B cell (primary cell): ENCODE results near the gene HARS2. TPM values are rescaled to one million over a fixed set of nuclear protein-coding genes. Genes with fewer than 3 reads are reported as not detected.

Source experiments
- ATAC-seq: fragments of 200-7000 bp; cut with Tn5 transposase; one replicate; pipeline ENCODE4 v1.10.0; 2021; ENCODE audit warnings: low read depth, mild to moderate bottlenecking, moderate number of reproducible peaks, moderate library complexity
- CTCF ChIA-PET: fragments of 350-600 bp; sonication (Branson Sonifier 250); formaldehyde crosslinking; loops from one replicate; lab custom pipeline; 2021; ENCODE audit warnings: antibody characterized with exemption, inconsistent platforms; lab: Charles Lee
- POLR2A ChIA-PET: fragments of 350-600 bp; sonication (Branson Sonifier 250); formaldehyde crosslinking; loops from one replicate; lab custom pipeline; 2021; ENCODE audit warnings: antibody characterized with exemption; lab: Charles Lee
- DNase-seq: peaks from one replicate; pipeline ENCODE4 v3.0.0; 2013
- H2AFZ ChIP-seq: 2 replicates; pipeline ENCODE4 v1.6.1; 2012; ENCODE audit warnings: mild to moderate bottlenecking, low read depth, low read length; ENCODE audit not compliant: insufficient read depth, poor library complexity, severe bottlenecking
- H3K27ac ChIP-seq, 2 donors: 1 replicate in 1 of 2; 2 replicates in 1 of 2; pipeline ENCODE4 v1.5.1; 2012 to 2013; ENCODE audit warnings: low read length in 2 of 2, mild to moderate bottlenecking in 2 of 2, moderate library complexity in 1 of 2
- H3K27me3 ChIP-seq, 4 experiments: fragments of 200-600 bp in 1 of 4; sonication (generic) in 1 of 4; replicated peaks in 1 of 4; 1 replicate in 2 of 4; 2 replicates in 2 of 4; pipeline versions ENCODE4 v1.6.1 to v1.7.0; 2013 to 2016; ENCODE audit warnings: low read length in 3 of 4, mild to moderate bottlenecking in 2 of 4, mixed read lengths in 1 of 4, moderate library complexity in 1 of 4; ENCODE audit not compliant: insufficient read depth in 4 of 4, control insufficient read depth in 3 of 4; ENCODE audit errors: control extremely low read depth in 1 of 4
- H3K36me3 ChIP-seq, 2 experiments: replicated peaks in 1 of 2; 1 replicate in 1 of 2; 2 replicates in 1 of 2; pipeline versions ENCODE4 v1.6.1 to v1.7.1; 2013; ENCODE audit warnings: low read length in 1 of 2; ENCODE audit not compliant: insufficient read depth in 2 of 2, control insufficient read depth in 1 of 2; ENCODE audit errors: control extremely low read depth in 1 of 2, extremely low read depth in 1 of 2
- H3K4me1 ChIP-seq, 2 donors: fragments of 200-600 bp in 1 of 2; sonication (generic) in 1 of 2; 1 replicate in 1 of 2; 2 replicates in 1 of 2; pipeline versions ENCODE4 v1.5.1 to v1.6.1; 2013 to 2017; ENCODE audit warnings: low read length in 2 of 2; ENCODE audit not compliant: control insufficient read depth in 2 of 2, insufficient read depth in 2 of 2
- H3K4me2 ChIP-seq: replicated peaks from 2 replicates; pipeline ENCODE3; 2012; ENCODE audit warnings: mild to moderate bottlenecking, low read depth, low read length; ENCODE audit not compliant: poor library complexity, severe bottlenecking
- H3K4me3 ChIP-seq, 5 experiments: fragments of 200-600 bp in 1 of 5; sonication (generic) in 1 of 5; 1 replicate in 3 of 5; 2 replicates in 2 of 5; pipeline versions ENCODE4 v1.5.1 to v1.7.0; 2011 to 2016; ENCODE audit warnings: low read length in 4 of 5, mild to moderate bottlenecking in 4 of 5, low read depth in 2 of 5, control low read depth in 1 of 5, moderate library complexity in 1 of 5; ENCODE audit not compliant: insufficient read depth in 1 of 5; ENCODE audit errors: control extremely low read depth in 1 of 5, extremely low read depth in 1 of 5
- H3K79me2 ChIP-seq: fragments of 200-600 bp; sonication (generic); one replicate; pipeline ENCODE4 v1.6.0; 2016; ENCODE audit warnings: low read length; ENCODE audit not compliant: control insufficient read depth, insufficient read depth
- H3K9ac ChIP-seq: fragments of 200-600 bp; sonication (generic); 2 replicates; pipeline ENCODE4 v1.6.1; 2017; ENCODE audit warnings: mild to moderate bottlenecking, low read length, moderate library complexity
- H3K9me3 ChIP-seq, 3 donors: one replicate each; pipeline versions ENCODE4 v1.6.1 to v1.7.1; 2013; ENCODE audit warnings: low read length in 2 of 3; ENCODE audit not compliant: control insufficient read depth in 2 of 3, insufficient read depth in 1 of 3; ENCODE audit errors: control extremely low read depth in 1 of 3
- H4K20me1 ChIP-seq: 2 replicates; pipeline ENCODE4 v1.6.0; 2012; ENCODE audit warnings: mild to moderate bottlenecking, low read length; ENCODE audit not compliant: insufficient read depth, control insufficient read depth, poor library complexity, severe bottlenecking
- H3K27ac Mint-ChIP-seq: one replicate; pipeline ENCODE4 v1.8.0; 2021; ENCODE audit warnings: mixed read lengths
- H3K27me3 Mint-ChIP-seq: one replicate; pipeline ENCODE4 v1.8.0; 2021; ENCODE audit warnings: mixed read lengths
- H3K4me1 Mint-ChIP-seq: one replicate; pipeline ENCODE4 v1.8.0; 2021; ENCODE audit warnings: mixed read lengths
- H3K4me3 Mint-ChIP-seq: one replicate; pipeline ENCODE4 v1.8.0; 2021; ENCODE audit warnings: mixed read lengths
- H3K9me3 Mint-ChIP-seq: one replicate; pipeline ENCODE4 v1.8.0; 2022; ENCODE audit warnings: mixed read lengths; ENCODE audit not compliant: insufficient read depth
- CTCF ChIP-seq: fragments of 200-600 bp; IDR thresholded peaks from one replicate; pipeline ENCODE4 v1.8.0; 2022; ENCODE audit warnings: antibody characterized with exemption, mild to moderate bottlenecking
- EZH2 ChIP-seq: IDR thresholded peaks from 2 replicates; pipeline ENCODE4 v1.6.1; 2012; ENCODE audit warnings: borderline replicate concordance, low read depth, mild to moderate bottlenecking, moderate library complexity, low read length; ENCODE audit not compliant: insufficient read depth, poor library complexity, severe bottlenecking
- WGBS: methylation state at CpG from one replicate; pipeline ENCODE4 v1.1.5; 2013; ENCODE audit warnings: missing lambda C conversion rate; ENCODE audit not compliant: insufficient coverage; 5-methylcytosine and 5-hydroxymethylcytosine counted together
- intact Hi-C: fragments of 100-400 bp; cut with micrococcal nuclease; formaldehyde crosslinking; loops from one replicate; pipeline ENCODE4 v1.10.0; 2022
- polyA plus RNA-seq: library from polyadenylated mRNA; depleted of rRNA; stranded (reverse); fragments of >200 nt; gene quantifications from 2 replicates; pipeline ENCODE4 v1.2.3, GENCODE V29; 2012
- total RNA-seq, 2 donors: library from RNA; stranded (reverse); fragments of 120-200 nt in 1 of 2; gene quantifications; 1 replicate in 1 of 2; 2 replicates in 1 of 2; pipeline versions ENCODE4 v1.2.3 to v1.2.4, GENCODE V29; 2013 to 2022

The HARS2 gene
- total and polyA plus RNA-seq, 2 donors (not counting 1 experiment from before 2014, with no cell fraction given), result 27.3 to 68.0 TPM

DNA sequence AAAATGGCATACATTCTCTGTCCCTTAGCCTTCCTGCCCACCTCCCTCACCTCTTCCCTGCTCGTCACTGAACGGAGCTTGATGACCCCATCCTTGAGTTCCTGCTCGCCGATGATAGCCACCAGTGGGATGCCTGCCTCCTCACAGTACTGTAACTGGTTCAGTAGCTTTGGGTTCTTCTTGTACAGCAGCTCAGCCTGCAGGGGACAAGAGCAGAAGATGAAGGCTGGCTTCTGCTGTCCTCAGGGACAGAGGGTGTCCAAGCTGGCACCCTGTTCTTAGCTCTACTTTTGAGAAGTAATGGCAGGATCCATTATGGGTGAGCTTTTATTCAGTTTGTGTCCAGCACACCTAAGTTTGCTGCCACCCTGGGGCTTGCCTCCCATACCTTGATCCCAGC, 16.6 kb upstream of the HARS2 start:
- no peak overlapping the region for H3K4me3 Mint-ChIP-seq
- H3K4me1 ChIP-seq, result no peaks in the 10 kb centered on the region
- H3K4me1 Mint-ChIP-seq, result no peaks in the 10 kb centered on the region
- no peak overlapping the region for H2AFZ ChIP-seq
- WGBS, result 100% methylated on average over 4 of the region's 4 CpGs
- intact Hi-C loops, result no loop called here
- ATAC-seq (no peak), DNase-seq (no peak)
- peaks cover 0 to 7% (median 0%) of the 10 kb centered on the region in 3 donors for H3K9me3 ChIP-seq
- ChIA-PET CTCF (interaction anchor here (0.6 kb wide), 1 partner anchor 256 kb away, joined by 5 read pairs; no protein-coding TSS in a partner anchor), POLR2A (no interaction called here)
- H3K9ac ChIP-seq, result no peak overlapping the region
- TF ChIP-seq CTCF, result no peak
- TF ChIP-seq EZH2, result no peak
- no peaks in the 10 kb centered on the region for H4K20me1 ChIP-seq
- no peak overlapping the region for H3K4me3 ChIP-seq
- H3K27ac ChIP-seq, result no peak overlapping the region
- no peaks in the 10 kb centered on the region for H3K9me3 Mint-ChIP-seq
- no peak overlapping the region for H3K27ac Mint-ChIP-seq
- no peak overlapping the region for H3K4me2 ChIP-seq
- H3K27me3 Mint-ChIP-seq, result no peaks in the 10 kb centered on the region
- H3K79me2 ChIP-seq, result peaks cover 5% of the 10 kb centered on the region
- H3K36me3 ChIP-seq, result peaks cover 0 to 64% of the 10 kb centered on the region in 2 experiments
- H3K27me3 ChIP-seq, result no peaks in the 10 kb centered on the region

DNA sequence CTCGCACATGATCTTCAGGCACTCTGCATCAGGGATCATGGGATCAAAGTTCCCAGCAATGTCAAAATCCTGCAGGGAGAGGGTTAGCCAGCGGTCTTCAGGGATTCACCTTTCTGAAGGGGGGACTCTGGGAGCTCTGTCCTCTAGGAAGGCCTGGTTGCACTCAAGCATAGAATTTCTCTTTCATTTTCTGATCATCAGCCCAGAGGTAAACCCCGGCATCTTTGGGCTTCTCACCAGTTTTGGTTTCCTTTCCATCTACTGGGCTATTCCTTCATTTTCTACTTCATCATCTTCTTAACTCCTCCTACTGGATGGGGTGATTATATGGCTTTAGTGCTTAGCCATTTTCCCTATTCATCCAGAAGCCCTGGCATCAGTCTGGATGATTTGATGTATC, 13.3 kb upstream of the HARS2 start:
- H4K20me1 ChIP-seq, result no peaks in the 10 kb centered on the region
- ATAC-seq (no peak), DNase-seq (no peak)
- Mint-ChIP-seq H3K9me3 (no peaks in the 10 kb centered on the region), H3K27me3 (no peaks in the 10 kb centered on the region), H3K4me1 (no peaks in the 10 kb centered on the region), H3K27ac (no peak overlapping the region), H3K4me3 (no peak overlapping the region)
- H3K27ac ChIP-seq, result no peak overlapping the region
- peaks cover 2% of the 10 kb centered on the region for H3K79me2 ChIP-seq
- H3K4me2 ChIP-seq, result no peak overlapping the region
- H2AFZ ChIP-seq, result no peak overlapping the region
- intact Hi-C loops, result no loop called here
- TF ChIP-seq CTCF (no peak), EZH2 (no peak)
- H3K9me3 ChIP-seq, result no peaks in the 10 kb centered on the region
- H3K36me3 ChIP-seq, result peaks cover 0 to 65% of the 10 kb centered on the region in 2 experiments
- CTCF ChIA-PET, result interaction anchor here (0.6 kb wide), 1 partner anchor 41 kb away, joined by 3 read pairs; no protein-coding TSS in a partner anchor
- WGBS, result 100% methylated on average over 2 of the region's 3 CpGs
- no peak overlapping the region for H3K4me3 ChIP-seq
- no peaks in the 10 kb centered on the region for H3K27me3 ChIP-seq
- POLR2A ChIA-PET, result no interaction called here
- H3K9ac ChIP-seq, result no peak overlapping the region
- H3K4me1 ChIP-seq, result no peaks in the 10 kb centered on the region
